Calu3 (cell line): Measurements from ENCODE around the gene CACNA1C. TPM values are rescaled to one million over a fixed set of nuclear protein-coding genes. Genes with fewer than 3 reads are reported as not detected.

Experiments used
- BruUV-seq: library from RNA; stranded (reverse); fragments of 400-500 nt; replicated peaks from 2 replicates; lab custom pipeline; 2021; lab: Mats Ljungman, UMichigan
- CTCF ChIA-PET: fragments of 300-600 bp; sonication (Branson Sonifier 250); formaldehyde crosslinking; loops from one replicate; lab custom pipeline; 2022; ENCODE audit warnings: antibody characterized with exemption; lab: Charles Lee
- DNase-seq: peaks from one replicate; pipeline ENCODE4 v3.0.0; 2022
- H3K27ac Mint-ChIP-seq: one replicate; pipeline ENCODE4 v1.8.0; 2022; ENCODE audit warnings: mixed read lengths; ENCODE audit not compliant: unreplicated experiment
- H3K27me3 Mint-ChIP-seq: one replicate; pipeline ENCODE4 v1.8.0; 2022; ENCODE audit warnings: mixed read lengths; ENCODE audit not compliant: unreplicated experiment
- H3K36me3 Mint-ChIP-seq: one replicate; pipeline ENCODE4 v1.8.0; 2022; ENCODE audit warnings: mild to moderate bottlenecking, moderate library complexity, mixed read lengths; ENCODE audit not compliant: insufficient read depth, unreplicated experiment
- H3K4me1 Mint-ChIP-seq: one replicate; pipeline ENCODE4 v1.8.0; 2022; ENCODE audit warnings: mild to moderate bottlenecking, low read depth, mixed read lengths; ENCODE audit not compliant: unreplicated experiment
- H3K4me3 Mint-ChIP-seq: one replicate; pipeline ENCODE4 v1.8.0; 2022; ENCODE audit warnings: mild to moderate bottlenecking, low read depth, moderate library complexity, mixed read lengths; ENCODE audit not compliant: unreplicated experiment
- H3K9me3 Mint-ChIP-seq: one replicate; pipeline ENCODE4 v1.8.0; 2022; ENCODE audit warnings: low read depth, mixed read lengths; ENCODE audit not compliant: unreplicated experiment
- CTCF ChIP-seq: fragments of 200-600 bp; IDR thresholded peaks from one replicate; pipeline ENCODE4 v1.8.0; 2022; ENCODE audit warnings: antibody characterized with exemption; ENCODE audit not compliant: unreplicated experiment
- intact Hi-C: fragments of 100-400 bp; cut with micrococcal nuclease; formaldehyde crosslinking; loops from one replicate; pipeline ENCODE4 v1.10.0; 2022; ENCODE audit not compliant: unreplicated experiment
- total RNA-seq: library from RNA; stranded (reverse); gene quantifications from 2 replicates; pipeline ENCODE4 v1.2.3, GENCODE V29; 2022

The CACNA1C gene
- total RNA-seq, 1 experiment from 2014 or later: not detected

- no peak for DNase-seq
- no peaks in the 10 kb centered on the region for H3K36me3 Mint-ChIP-seq
- peaks cover 60% of the 10 kb centered on the region for H3K27me3 Mint-ChIP-seq
- H3K9me3 Mint-ChIP-seq: no peaks in the 10 kb centered on the region
- H3K4me1 Mint-ChIP-seq: no peaks in the 10 kb centered on the region
- CTCF ChIA-PET: no interaction called here
- no peak overlapping the region for H3K4me3 Mint-ChIP-seq
- TF ChIP-seq CTCF: no peak
- H3K27ac Mint-ChIP-seq: no peak overlapping the region
- intact Hi-C loops: no loop called here
- BruUV-seq: no TSS peak
Measured at GRCh38 chr12:2080604-2081003, 27.8 kb downstream of the CACNA1C start.

- BruUV-seq: no TSS peak
- H3K4me3 Mint-ChIP-seq: no peak overlapping the region
- no peaks in the 10 kb centered on the region for H3K4me1 Mint-ChIP-seq
- H3K27me3 Mint-ChIP-seq: peaks cover 60% of the 10 kb centered on the region
- H3K27ac Mint-ChIP-seq: no peak overlapping the region
- DNase-seq: no peak
- H3K36me3 Mint-ChIP-seq: no peaks in the 10 kb centered on the region
- TF ChIP-seq CTCF: no peak
- H3K9me3 Mint-ChIP-seq: no peaks in the 10 kb centered on the region
- intact Hi-C loops: no loop called here
- CTCF ChIA-PET: no interaction called here
Measured at GRCh38 chr12:2082321-2082720, 29.5 kb downstream of the CACNA1C start.

DNA sequence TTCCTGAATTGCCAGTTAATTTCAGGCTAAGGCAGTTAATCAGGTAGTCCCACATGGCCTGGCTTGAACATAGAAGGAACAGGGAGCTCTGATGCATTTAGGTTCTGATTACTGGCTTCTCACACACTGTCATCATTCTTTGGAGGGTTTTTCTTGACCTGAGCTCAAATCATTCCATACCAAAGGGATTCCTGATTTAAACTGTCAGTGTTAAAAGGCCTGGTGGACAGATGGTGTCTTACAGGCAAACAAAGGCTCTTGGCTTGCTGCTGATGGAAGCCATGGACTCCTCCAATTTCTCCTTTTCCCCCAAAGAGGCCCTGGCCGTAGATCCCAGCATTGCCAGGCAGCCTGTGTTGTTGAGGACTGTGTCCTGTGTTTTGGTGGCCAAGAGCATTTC lies 30.2 kb downstream of the CACNA1C start:
- Mint-ChIP-seq H3K4me1 (no peaks in the 10 kb centered on the region), H3K27me3 (peaks cover 60% of the 10 kb centered on the region)

GRCh38 chr12:2083561-2083960 lies 30.8 kb downstream of the CACNA1C start:
- TF ChIP-seq CTCF: no peak
- no TSS peak for BruUV-seq
- H3K27ac Mint-ChIP-seq: no peak overlapping the region
- peaks cover 61% of the 10 kb centered on the region for H3K27me3 Mint-ChIP-seq
- no peaks in the 10 kb centered on the region for H3K36me3 Mint-ChIP-seq
- no peak for DNase-seq
- no peaks in the 10 kb centered on the region for H3K9me3 Mint-ChIP-seq
- CTCF ChIA-PET: no interaction called here
- no peaks in the 10 kb centered on the region for H3K4me1 Mint-ChIP-seq
- no peak overlapping the region for H3K4me3 Mint-ChIP-seq
- intact Hi-C loops: no loop called here

More for the DNA sequence above, 30.2 kb downstream of the CACNA1C start:
- Mint-ChIP-seq H3K27ac (no peak overlapping the region), H3K4me3 (no peak overlapping the region), H3K9me3 (no peaks in the 10 kb centered on the region), H3K36me3 (no peaks in the 10 kb centered on the region)
- intact Hi-C loops: no loop called here
- DNase-seq: no peak
- BruUV-seq: no TSS peak
- CTCF ChIA-PET: no interaction called here
- TF ChIP-seq CTCF: no peak
